Prostate gland (tissue), 2 donors: Measurements from ENCODE around the gene CDHR1. TPM values are rescaled to one million over a fixed set of nuclear protein-coding genes. Genes with fewer than 3 reads are reported as not detected.
"Not testable (repeated sequence)": the region's sequence is repeated elsewhere in the genome, so short reads cannot be mapped to it uniquely, and the experiment has no call there.

ENCODE experiments used
- DNase-seq: peaks from one replicate; pipeline ENCODE4 v3.0.0-alpha.2; 2019; ENCODE audit warnings: low spot score
- H3K27ac ChIP-seq, 2 donors: fragments of 200-600 bp; sonication (generic); 2 replicates each; pipeline ENCODE4 v1.5.1; 2017 to 2019
- H3K27me3 ChIP-seq: fragments of 200-600 bp; sonication (generic); replicated peaks from 2 replicates; pipeline ENCODE4 v1.5.1; 2019; ENCODE audit not compliant: insufficient read depth
- H3K36me3 ChIP-seq, 2 donors: fragments of 200-600 bp; sonication (generic); 1 replicate in 1 of 2; 2 replicates in 1 of 2; pipeline versions ENCODE4 v1.5.1 to v1.8.1; 2017 to 2019
- H3K4me1 ChIP-seq: fragments of 200-600 bp; sonication (generic); replicated peaks from 2 replicates; pipeline ENCODE4 v1.5.1; 2019
- H3K4me3 ChIP-seq, 2 donors: fragments of 200-600 bp; sonication (generic); 2 replicates each; pipeline ENCODE4 v1.5.1; 2017 to 2019
- H3K9me3 ChIP-seq: fragments of 200-600 bp; sonication (generic); 2 replicates; pipeline ENCODE4 v1.5.1; 2017
- POLR2A ChIP-seq: fragments of 450-650 bp; IDR thresholded peaks from one replicate; pipeline ENCODE4 v1.6.1; 2016; ENCODE audit warnings: antibody characterized with exemption, mild to moderate bottlenecking
- POLR2AphosphoS5 ChIP-seq: sonication (generic); formaldehyde crosslinking; IDR thresholded peaks from one replicate; pipeline ENCODE4 v1.6.1; 2017; ENCODE audit warnings: antibody characterized with exemption
- WGBS: methylation state at CpG from one replicate; pipeline ENCODE4 v1.1.5; 2018; 5-methylcytosine and 5-hydroxymethylcytosine counted together
- intact Hi-C: fragments of 100-400 bp; cut with DNase I; formaldehyde crosslinking; loops from one replicate; pipeline ENCODE4 v1.14.2; 2022
- total RNA-seq, 2 donors: library from RNA; depleted of rRNA; stranded (reverse); fragments of >200 nt; gene quantifications; one replicate each; pipeline ENCODE4 v1.1.0, GENCODE V29; 2016
- TF ChIP-seq, protein P1 (sequence below), 4 experiments: fragments of 200-600 bp in 2 of 4; fragments of 450-650 bp in 2 of 4; sonication (generic) in 2 of 4; IDR thresholded peaks; 1 replicate in 3 of 4; 2 replicates in 1 of 4; pipeline ENCODE4 v1.5.1; 2016 to 2019; ENCODE audit warnings: antibody characterized with exemption in 4 of 4, mild to moderate bottlenecking in 2 of 4, moderate library complexity in 2 of 4

Gene CDHR1
- total RNA-seq, 2 donors from 2014 or later, result 0.45 to 0.82 TPM

DNA sequence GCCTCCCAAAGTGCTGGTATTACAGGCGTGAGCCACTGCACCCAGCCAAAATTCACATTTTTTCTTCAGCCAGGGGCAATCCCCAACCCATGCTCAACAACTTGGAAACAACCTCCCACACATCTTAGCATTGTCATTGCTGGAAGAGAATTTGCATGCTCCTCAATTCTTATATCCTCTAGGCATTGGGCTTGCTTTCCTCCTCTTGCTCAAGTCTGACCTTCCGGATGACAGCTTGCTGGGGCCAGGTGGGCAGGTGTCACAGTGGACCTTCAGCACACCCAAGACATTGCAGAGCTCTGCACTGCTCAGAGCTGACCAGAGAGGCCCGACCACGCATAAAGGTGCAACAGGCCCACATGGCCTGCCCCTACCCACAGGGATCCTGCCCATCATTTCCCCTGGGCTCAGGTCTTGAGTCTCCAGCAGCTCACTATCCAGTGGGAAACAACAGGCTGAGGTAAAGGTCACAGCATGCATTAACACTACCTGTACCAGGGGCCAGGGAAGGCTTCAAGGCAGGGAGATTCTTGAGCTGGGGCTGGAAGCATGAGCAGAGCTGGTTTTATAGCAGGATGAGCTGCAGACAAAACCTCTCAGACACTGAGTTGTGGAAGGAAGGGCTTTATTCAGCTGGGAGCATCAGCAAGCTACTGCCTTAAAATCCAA is 27.6 kb upstream of the CDHR1 start:
- no peak overlapping the region for H3K27ac ChIP-seq
- no peak for DNase-seq
- H3K27me3 ChIP-seq, result no peaks in the 10 kb centered on the region
- intact Hi-C loops, result no loop called here
- H3K9me3 ChIP-seq, result no peaks in the 10 kb centered on the region
- 98% methylated on average over 4 of the region's 4 CpGs for WGBS
- no peaks in the 10 kb centered on the region for H3K36me3 ChIP-seq
- TF ChIP-seq POLR2A, result no peak
- no peak for TF ChIP-seq POLR2AphosphoS5
- TF ChIP-seq, protein P1, sequence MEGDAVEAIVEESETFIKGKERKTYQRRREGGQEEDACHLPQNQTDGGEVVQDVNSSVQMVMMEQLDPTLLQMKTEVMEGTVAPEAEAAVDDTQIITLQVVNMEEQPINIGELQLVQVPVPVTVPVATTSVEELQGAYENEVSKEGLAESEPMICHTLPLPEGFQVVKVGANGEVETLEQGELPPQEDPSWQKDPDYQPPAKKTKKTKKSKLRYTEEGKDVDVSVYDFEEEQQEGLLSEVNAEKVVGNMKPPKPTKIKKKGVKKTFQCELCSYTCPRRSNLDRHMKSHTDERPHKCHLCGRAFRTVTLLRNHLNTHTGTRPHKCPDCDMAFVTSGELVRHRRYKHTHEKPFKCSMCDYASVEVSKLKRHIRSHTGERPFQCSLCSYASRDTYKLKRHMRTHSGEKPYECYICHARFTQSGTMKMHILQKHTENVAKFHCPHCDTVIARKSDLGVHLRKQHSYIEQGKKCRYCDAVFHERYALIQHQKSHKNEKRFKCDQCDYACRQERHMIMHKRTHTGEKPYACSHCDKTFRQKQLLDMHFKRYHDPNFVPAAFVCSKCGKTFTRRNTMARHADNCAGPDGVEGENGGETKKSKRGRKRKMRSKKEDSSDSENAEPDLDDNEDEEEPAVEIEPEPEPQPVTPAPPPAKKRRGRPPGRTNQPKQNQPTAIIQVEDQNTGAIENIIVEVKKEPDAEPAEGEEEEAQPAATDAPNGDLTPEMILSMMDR (IDR thresholded peaks at IDR 0.05), result no peak
- H3K4me1 ChIP-seq, result no peaks in the 10 kb centered on the region
- no peak overlapping the region for H3K4me3 ChIP-seq

DNA sequence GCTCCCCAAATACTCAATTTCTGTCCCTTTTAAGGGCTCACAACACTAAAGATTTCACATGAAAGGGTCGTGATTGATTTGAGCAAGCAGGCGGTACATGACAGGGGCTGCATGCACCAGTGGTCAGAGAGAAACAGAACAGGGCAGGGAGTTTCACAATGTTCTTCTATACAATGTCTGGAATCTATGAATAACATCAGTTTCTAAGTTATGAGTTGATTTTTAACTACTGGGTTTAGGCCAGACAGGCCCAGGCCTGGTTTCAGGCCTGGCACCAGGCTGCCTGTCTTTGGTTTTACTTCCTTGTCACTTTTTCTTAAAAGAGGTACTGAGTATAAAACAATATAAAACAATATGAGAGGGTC is 27.1 kb upstream of the CDHR1 start:
- H3K27me3 ChIP-seq, H3K4me3 ChIP-seq, H3K27ac ChIP-seq, H3K4me1 ChIP-seq, intact Hi-C loops, H3K36me3 ChIP-seq, DNase-seq, H3K9me3 ChIP-seq: not testable (repeated sequence)
- 87% methylated on average over 2 of the region's 2 CpGs for WGBS

DNA sequence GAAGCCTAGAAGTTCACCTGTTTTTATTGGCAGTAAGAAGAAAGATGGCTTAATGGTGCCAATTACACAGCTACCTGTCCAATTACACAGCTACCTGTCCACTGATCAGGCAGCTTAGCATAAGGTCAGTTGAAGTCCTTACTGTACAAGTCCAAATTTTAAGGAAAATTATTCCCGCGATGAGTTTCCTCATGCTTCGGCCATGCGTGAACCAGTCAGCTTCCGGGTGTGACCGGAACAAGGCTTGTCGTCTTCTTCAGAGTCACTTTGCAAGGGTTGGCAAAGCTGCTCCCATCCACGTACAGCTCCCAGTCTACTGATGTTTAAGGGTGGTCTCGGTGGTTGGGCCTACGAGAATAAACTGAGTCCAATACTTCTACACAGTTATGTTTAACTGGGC is 26.0 kb upstream of the CDHR1 start:
- H3K27ac ChIP-seq, H3K27me3 ChIP-seq, H3K4me1 ChIP-seq, H3K9me3 ChIP-seq, H3K36me3 ChIP-seq, H3K4me3 ChIP-seq, DNase-seq, intact Hi-C loops: not testable (repeated sequence)
- WGBS, result 97% methylated on average over 10 of the region's 10 CpGs

DNA sequence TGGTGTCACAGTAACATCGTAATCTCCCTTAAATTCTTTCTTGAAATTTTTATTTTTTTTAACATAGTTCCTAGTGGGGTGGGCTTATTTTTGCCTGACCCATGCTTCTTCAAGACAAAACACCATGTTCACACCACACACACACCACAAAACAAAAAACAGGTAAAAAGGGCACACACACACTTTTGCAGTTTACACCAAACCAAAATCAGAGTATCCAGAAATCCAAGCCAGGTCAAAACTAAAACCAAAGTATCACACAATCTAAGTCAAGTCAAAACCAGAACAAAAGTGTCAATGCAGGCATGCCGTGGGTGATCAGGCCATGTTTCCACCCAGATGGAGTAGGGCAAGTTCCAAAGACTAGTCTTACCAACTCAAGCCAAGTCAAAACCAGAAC is 23.1 kb upstream of the CDHR1 start:
- H3K9me3 ChIP-seq, H3K36me3 ChIP-seq, H3K4me3 ChIP-seq, H3K27me3 ChIP-seq, H3K4me1 ChIP-seq, DNase-seq, intact Hi-C loops: not testable (repeated sequence)
- peak overlapping the region; percentile 60 for H3K27ac ChIP-seq
- 53% methylated on average over 2 of the region's 2 CpGs for WGBS

DNA sequence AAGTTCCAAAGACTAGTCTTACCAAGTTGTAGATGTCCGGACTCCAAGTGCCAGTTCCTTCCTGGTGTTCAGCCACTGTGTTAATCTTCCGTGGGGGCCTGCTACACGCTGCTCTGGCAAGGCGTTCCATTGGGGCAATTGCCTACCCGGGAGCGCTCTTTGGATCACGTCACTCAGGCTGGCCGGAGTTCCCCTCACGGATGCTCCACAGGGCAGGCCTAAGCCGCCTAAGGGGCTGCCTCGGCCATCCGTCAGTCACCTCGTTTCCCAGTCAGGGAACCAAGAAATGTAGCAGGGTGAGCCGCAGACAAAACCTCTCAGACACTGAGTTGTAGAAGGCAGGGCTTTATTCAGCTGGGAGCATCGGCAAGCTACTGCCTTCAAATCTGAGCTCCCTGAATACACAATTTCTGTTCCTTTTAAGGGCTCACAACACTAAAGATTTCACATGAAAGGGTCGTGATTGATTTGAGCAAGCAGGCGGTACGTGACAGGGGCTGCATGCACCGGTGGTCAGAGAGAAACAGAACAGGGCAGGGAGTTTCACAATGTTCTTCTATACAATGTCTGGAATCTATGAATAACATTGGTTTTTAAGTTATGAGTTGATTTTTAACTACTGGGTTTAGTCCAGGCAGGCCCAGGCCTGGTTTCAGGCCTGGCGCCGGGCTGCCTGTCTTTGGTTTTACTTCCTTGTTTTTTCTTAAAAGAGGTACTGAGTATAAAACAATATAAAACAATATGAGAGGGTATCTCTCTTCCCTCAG is 22.5 kb upstream of the CDHR1 start:
- H3K4me3 ChIP-seq, H3K36me3 ChIP-seq, DNase-seq, H3K27me3 ChIP-seq, H3K4me1 ChIP-seq, intact Hi-C loops, H3K9me3 ChIP-seq: not testable (repeated sequence)
- 61% methylated on average over 21 of the region's 21 CpGs for WGBS
- H3K27ac ChIP-seq, result peak overlapping the region; percentile 60

DNA sequence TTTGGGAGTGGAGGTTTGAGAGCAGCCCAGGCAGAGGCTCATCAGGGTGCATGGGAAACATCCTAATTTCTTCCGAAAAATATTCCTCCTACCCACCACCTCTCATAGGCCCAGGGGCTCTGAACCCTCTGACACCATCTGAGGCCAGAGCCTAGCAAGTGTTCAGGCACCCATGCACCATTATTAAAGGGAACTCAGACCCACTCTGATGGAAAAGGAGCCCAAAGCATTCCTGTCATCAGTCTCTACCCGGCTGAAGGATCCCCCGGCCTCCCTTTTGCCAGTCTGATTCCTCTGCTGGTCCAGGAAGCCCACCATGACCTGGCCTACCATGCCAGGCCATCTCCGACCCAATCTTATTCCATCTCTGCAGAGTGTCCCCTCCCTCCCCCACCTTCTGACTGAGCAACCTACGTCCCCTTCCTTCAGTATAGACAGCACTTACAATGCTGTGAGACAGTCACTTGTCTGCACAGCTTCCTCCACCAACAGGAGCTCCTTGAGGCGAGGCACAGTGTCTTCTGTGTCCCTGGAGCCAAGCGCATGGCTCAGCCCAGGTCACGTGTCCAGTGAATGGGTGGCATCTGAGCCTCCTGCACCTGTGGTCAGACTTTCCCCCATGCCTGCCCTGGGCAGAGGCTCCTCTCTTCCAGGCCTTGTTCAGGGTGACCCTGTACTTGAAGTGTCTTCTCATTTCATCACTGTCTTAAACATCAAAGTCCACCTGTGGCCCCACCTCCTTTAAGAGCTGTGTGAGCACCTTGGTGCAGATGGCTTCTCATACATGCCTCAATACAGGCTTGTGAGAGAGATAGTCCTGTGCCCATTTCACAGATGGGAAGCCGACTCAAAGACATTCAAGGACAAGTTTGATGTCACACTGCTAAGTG is 21.6 kb upstream of the CDHR1 start:
- 92% methylated on average over 9 of the region's 9 CpGs for WGBS
- H3K27ac ChIP-seq, result peak overlapping the region; percentile 29 to 60
- no peaks in the 10 kb centered on the region for H3K27me3 ChIP-seq
- H3K9me3 ChIP-seq, result no peaks in the 10 kb centered on the region
- H3K4me1 ChIP-seq, result no peaks in the 10 kb centered on the region
- H3K4me3 ChIP-seq, result no peak overlapping the region
- DNase-seq, result no peak
- intact Hi-C loops, result no loop called here
- TF ChIP-seq, protein P1 (IDR thresholded peaks at IDR 0.05), result no peak
- TF ChIP-seq POLR2A (no peak), POLR2AphosphoS5 (no peak)
- H3K36me3 ChIP-seq, result no peaks in the 10 kb centered on the region
